Measurements from ENCODE around the gene DAB2IP. TPM values are rescaled to one million over a fixed set of nuclear protein-coding genes. Genes with fewer than 3 reads are reported as not detected.

The DAB2IP gene
- total and polyA plus RNA-seq, 9 donors: 26.3 to 49.0 (median 39.3) TPM

GRCh38 chr9:121827251-121827967, 176.0 kb downstream of the DAB2IP start:
- Histone ChIP-seq H3K27ac (ENCODE audit: low read length) (no peak overlapping the region), H3K36me3 (ENCODE audit: control insufficient read depth, insufficient read depth, low read length) (no peaks in the 10 kb centered on the region), H3K9me3 (replicated peaks; ENCODE audit: control insufficient read depth, low read depth, low read length) (no peaks in the 10 kb centered on the region), H3K4me3 (ENCODE audit: low read length) (no peak overlapping the region), H3K27me3 (ENCODE audit: control insufficient read depth, insufficient read depth, low read length) (no peaks in the 10 kb centered on the region), H3K4me1 (ENCODE audit: control insufficient read depth, insufficient read depth, low read length) (peaks cover 10% of the 10 kb centered on the region)
- 88% methylated on average over 11 of the region's 17 CpGs for WGBS (ENCODE audit: insufficient coverage)
- DNase-seq: no peak

GRCh38 chr9:121830441-121831140, 179.2 kb downstream of the DAB2IP start:
- no peaks in the 10 kb centered on the region for H3K9me3 ChIP-seq (replicated peaks; ENCODE audit: control insufficient read depth, low read depth, low read length)
- no peak overlapping the region for H3K4me3 ChIP-seq (ENCODE audit: low read length)
- H3K27me3 ChIP-seq (ENCODE audit: control insufficient read depth, insufficient read depth, low read length): no peaks in the 10 kb centered on the region
- 33% methylated on average over 1 of the region's 3 CpGs for WGBS (ENCODE audit: insufficient coverage)
- H3K4me1 ChIP-seq (ENCODE audit: control insufficient read depth, insufficient read depth, low read length): no peaks in the 10 kb centered on the region
- no peaks in the 10 kb centered on the region for H3K36me3 ChIP-seq (ENCODE audit: control insufficient read depth, insufficient read depth, low read length)
- no peak overlapping the region for H3K27ac ChIP-seq (ENCODE audit: low read length)
- no peak for DNase-seq

GRCh38 chr9:121831869-121832268, 180.4 kb downstream of the DAB2IP start:
- DNase-seq: no peak
- no peaks in the 10 kb centered on the region for H3K36me3 ChIP-seq (ENCODE audit: control insufficient read depth, insufficient read depth, low read length)
- WGBS (ENCODE audit: insufficient coverage): 93% methylated on average over 3 of the region's 3 CpGs

GRCh38 chr9:121833061-121833460, 181.6 kb downstream of the DAB2IP start:
- no peak overlapping the region for H3K4me3 ChIP-seq (ENCODE audit: low read length)
- WGBS (ENCODE audit: insufficient coverage): 78% methylated on average over 8 of the region's 9 CpGs
- DNase-seq: no peak
- H3K27me3 ChIP-seq (ENCODE audit: control insufficient read depth, insufficient read depth, low read length): no peaks in the 10 kb centered on the region
- H3K27ac ChIP-seq (ENCODE audit: low read length): no peak overlapping the region
- H3K9me3 ChIP-seq (replicated peaks; ENCODE audit: control insufficient read depth, low read depth, low read length): no peaks in the 10 kb centered on the region
- no peaks in the 10 kb centered on the region for H3K36me3 ChIP-seq (ENCODE audit: control insufficient read depth, insufficient read depth, low read length)
- no peaks in the 10 kb centered on the region for H3K4me1 ChIP-seq (ENCODE audit: control insufficient read depth, insufficient read depth, low read length)

More at GRCh38 chr9:121831869-121832268, 180.4 kb downstream of the DAB2IP start:
- H3K9me3 ChIP-seq (replicated peaks; ENCODE audit: control insufficient read depth, low read depth, low read length): no peaks in the 10 kb centered on the region
- H3K4me3 ChIP-seq (ENCODE audit: low read length): no peak overlapping the region
- no peak overlapping the region for H3K27ac ChIP-seq (ENCODE audit: low read length)
- H3K4me1 ChIP-seq (ENCODE audit: control insufficient read depth, insufficient read depth, low read length): no peaks in the 10 kb centered on the region
- no peaks in the 10 kb centered on the region for H3K27me3 ChIP-seq (ENCODE audit: control insufficient read depth, insufficient read depth, low read length)

Other genes starting within 250 kb of the DAB2IP start
- 9.9 TPM for gene GGTA1, start 151.8 kb upstream of the DAB2IP start, total RNA-seq
- gene GGTA1, start 151.8 kb upstream of the DAB2IP start, polyA plus RNA-seq (ENCODE audit: insufficient read depth in 1 of 8, insufficient read length in 8 of 8, low replicate concordance in 1 of 8): 10 to 100 TPM in 5 of 8 donors, 1 to 10 TPM in 3; 8.6 to 14.7 (median 11.0) TPM

All from muscle of leg (tissue), 11 donors.